OCI-LY3 (cell line): ENCODE measurements around the gene CEP250.

Experiments used
- H2AFZ ChIP-seq: fragments of 200-600, 300-600 bp; shearing (Covaris generic); 2 replicates; pipeline ENCODE4 v1.6.0; 2014; ENCODE audit warnings: antibody characterized with exemption, low read depth, low read length
- H3K27ac ChIP-seq: fragments of 200-600, 300-600 bp; sonication (generic); 2 replicates; pipeline ENCODE4 v1.5.1; 2014; ENCODE audit warnings: mild to moderate bottlenecking, low read length, moderate library complexity, mixed read lengths
- H3K27me3 ChIP-seq: fragments of 200-600, 300-600 bp; sonication (generic); 2 replicates; pipeline ENCODE4 v1.6.1; 2014; ENCODE audit warnings: low read depth, low read length, mixed read lengths
- H3K36me3 ChIP-seq: fragments of 200-600, 300-600 bp; sonication (generic); replicated peaks from 2 replicates; pipeline ENCODE3; 2014; ENCODE audit warnings: low read depth, low read length, mixed read lengths
- H3K4me1 ChIP-seq: fragments of 300-600, 200-600 bp; sonication (generic); 2 replicates; pipeline ENCODE4 v1.6.1; 2014; ENCODE audit warnings: low read length, mixed read lengths
- H3K4me2 ChIP-seq: fragments of 200-600, 300-600 bp; sonication (generic); 2 replicates; pipeline ENCODE4 v1.6.1; 2014; ENCODE audit warnings: low read length, mixed read lengths
- H3K4me3 ChIP-seq: fragments of 300-600, 200-600 bp; sonication (generic); 2 replicates; pipeline ENCODE4 v1.5.1; 2014; ENCODE audit warnings: antibody characterized with exemption, mild to moderate bottlenecking, low read length, moderate library complexity
- H3K79me2 ChIP-seq: fragments of 300-600, 200-600 bp; shearing (Covaris generic); 2 replicates; pipeline ENCODE4 v1.6.1; 2014; ENCODE audit warnings: mild to moderate bottlenecking, low read length, mixed read lengths
- H3K9ac ChIP-seq: fragments of 300-600, 200-600 bp; shearing (Covaris generic); 2 replicates; pipeline ENCODE4 v1.6.0; 2014; ENCODE audit warnings: mild to moderate bottlenecking, low read length, moderate library complexity
- H3K9me3 ChIP-seq: fragments of 200-600, 300-600 bp; shearing (Covaris generic); 2 replicates; pipeline ENCODE4 v1.6.1; 2014; ENCODE audit warnings: low read length, mixed read lengths; ENCODE audit not compliant: insufficient read depth
- H4K20me1 ChIP-seq: fragments of 200-600, 300-600 bp; sonication (generic); 2 replicates; pipeline ENCODE4 v1.6.1; 2016; ENCODE audit warnings: low read length, mixed read lengths; ENCODE audit not compliant: insufficient read depth
- EZH2phosphoT487 ChIP-seq: fragments of 200-600 bp; shearing (Covaris generic); IDR thresholded peaks from 2 replicates; pipeline ENCODE4 v1.6.1; 2018; ENCODE audit warnings: antibody characterized with exemption, mixed run types, low read depth
- TF ChIP-seq, protein P1 (sequence below): fragments of 200-600, 300-600 bp; sonication (generic); IDR thresholded peaks from 2 replicates; pipeline ENCODE4 v1.5.1; 2014; ENCODE audit warnings: antibody characterized with exemption, low read length, low read depth

Gene CEP250, protein sequence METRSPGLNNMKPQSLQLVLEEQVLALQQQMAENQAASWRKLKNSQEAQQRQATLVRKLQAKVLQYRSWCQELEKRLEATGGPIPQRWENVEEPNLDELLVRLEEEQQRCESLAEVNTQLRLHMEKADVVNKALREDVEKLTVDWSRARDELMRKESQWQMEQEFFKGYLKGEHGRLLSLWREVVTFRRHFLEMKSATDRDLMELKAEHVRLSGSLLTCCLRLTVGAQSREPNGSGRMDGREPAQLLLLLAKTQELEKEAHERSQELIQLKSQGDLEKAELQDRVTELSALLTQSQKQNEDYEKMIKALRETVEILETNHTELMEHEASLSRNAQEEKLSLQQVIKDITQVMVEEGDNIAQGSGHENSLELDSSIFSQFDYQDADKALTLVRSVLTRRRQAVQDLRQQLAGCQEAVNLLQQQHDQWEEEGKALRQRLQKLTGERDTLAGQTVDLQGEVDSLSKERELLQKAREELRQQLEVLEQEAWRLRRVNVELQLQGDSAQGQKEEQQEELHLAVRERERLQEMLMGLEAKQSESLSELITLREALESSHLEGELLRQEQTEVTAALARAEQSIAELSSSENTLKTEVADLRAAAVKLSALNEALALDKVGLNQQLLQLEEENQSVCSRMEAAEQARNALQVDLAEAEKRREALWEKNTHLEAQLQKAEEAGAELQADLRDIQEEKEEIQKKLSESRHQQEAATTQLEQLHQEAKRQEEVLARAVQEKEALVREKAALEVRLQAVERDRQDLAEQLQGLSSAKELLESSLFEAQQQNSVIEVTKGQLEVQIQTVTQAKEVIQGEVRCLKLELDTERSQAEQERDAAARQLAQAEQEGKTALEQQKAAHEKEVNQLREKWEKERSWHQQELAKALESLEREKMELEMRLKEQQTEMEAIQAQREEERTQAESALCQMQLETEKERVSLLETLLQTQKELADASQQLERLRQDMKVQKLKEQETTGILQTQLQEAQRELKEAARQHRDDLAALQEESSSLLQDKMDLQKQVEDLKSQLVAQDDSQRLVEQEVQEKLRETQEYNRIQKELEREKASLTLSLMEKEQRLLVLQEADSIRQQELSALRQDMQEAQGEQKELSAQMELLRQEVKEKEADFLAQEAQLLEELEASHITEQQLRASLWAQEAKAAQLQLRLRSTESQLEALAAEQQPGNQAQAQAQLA (N-terminal part only)

DNA sequence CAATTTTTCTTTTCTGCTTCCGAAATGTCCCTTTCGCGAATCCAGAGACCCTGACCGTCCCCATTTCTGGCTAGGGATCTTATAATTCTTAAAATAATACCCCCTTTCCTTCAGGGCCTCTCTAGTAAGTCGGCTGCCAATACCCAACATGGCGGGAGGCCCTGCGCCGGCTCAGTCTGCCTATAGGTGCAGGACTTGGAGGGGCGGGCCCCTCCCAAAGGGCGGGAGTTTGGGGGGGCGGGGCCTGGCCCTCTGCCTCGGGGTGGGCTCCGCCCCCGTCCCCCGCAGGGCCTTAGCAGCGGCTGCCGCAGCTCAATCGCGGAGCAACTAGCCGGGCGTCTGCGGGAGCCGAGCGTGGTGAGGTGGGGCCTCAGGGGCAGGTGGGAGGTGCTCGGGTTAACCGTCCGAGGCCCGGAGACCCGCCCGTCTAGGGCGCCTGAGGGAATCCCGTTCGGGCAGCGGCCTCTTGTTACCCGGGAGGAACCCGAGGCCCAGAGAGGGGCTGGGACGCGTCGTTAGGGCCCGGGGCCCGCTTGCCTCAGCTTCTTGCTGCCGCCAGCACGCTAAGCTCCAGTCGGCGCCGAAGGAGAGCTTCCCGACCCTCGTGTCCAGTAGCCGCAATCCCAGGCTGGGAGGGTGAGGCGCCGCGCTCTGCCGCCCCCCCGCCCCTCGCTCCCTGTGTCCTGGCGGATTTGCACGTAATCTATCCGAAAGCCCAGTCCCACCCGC, at the start of gene CEP250:
TSS of gene CEP250 (plus strand) at position 718 of the 729 bp plus-strand sequence. CDS start 6,770 bp downstream, outside the sequence.
- Histone ChIP-seq H3K9ac (peak within 1 kb of the TSS; percentile 88), H3K36me3 (peaks cover 2% of the 10 kb centered on the region), H3K9me3 (no peaks in the 10 kb centered on the region), H3K4me2 (peak within 1 kb of the TSS; percentile 76), H3K27me3 (no peaks in the 10 kb centered on the region), H3K4me3 (peak within 1 kb of the TSS; percentile 77), H3K4me1 (peaks cover 6% of the 10 kb centered on the region; the same call in 1 of the 2 replicates), H2AFZ (peak within 1 kb of the TSS; percentile 90), H4K20me1 (no peaks in the 10 kb centered on the region), H3K79me2 (peaks cover 13% of the 10 kb centered on the region), H3K27ac (peak within 1 kb of the TSS; percentile 77)
- no peak for TF ChIP-seq EZH2phosphoT487
- TF ChIP-seq, protein P1, sequence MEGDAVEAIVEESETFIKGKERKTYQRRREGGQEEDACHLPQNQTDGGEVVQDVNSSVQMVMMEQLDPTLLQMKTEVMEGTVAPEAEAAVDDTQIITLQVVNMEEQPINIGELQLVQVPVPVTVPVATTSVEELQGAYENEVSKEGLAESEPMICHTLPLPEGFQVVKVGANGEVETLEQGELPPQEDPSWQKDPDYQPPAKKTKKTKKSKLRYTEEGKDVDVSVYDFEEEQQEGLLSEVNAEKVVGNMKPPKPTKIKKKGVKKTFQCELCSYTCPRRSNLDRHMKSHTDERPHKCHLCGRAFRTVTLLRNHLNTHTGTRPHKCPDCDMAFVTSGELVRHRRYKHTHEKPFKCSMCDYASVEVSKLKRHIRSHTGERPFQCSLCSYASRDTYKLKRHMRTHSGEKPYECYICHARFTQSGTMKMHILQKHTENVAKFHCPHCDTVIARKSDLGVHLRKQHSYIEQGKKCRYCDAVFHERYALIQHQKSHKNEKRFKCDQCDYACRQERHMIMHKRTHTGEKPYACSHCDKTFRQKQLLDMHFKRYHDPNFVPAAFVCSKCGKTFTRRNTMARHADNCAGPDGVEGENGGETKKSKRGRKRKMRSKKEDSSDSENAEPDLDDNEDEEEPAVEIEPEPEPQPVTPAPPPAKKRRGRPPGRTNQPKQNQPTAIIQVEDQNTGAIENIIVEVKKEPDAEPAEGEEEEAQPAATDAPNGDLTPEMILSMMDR = no peak

DNA sequence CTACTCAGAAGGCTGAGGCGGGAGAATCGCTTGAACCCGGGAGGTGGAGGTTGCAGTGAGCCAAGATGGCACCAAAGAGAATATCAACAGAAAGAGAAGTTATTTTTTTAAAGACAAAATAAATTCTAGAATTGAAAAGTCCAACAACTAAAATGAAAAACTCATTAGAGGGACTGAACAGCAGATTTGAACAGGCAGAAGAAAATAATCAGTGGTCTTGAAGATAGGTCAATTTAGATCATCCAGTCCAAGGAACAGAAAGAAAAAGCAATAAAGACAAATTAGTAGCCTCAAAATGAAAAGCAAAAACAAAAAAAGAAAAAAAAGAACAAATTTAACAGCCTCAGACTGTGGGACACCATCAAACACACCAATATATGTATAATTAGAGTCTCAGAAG, 49.6 kb upstream of the CEP250 start:
- H3K9ac ChIP-seq = no peak overlapping the region
- no peaks in the 10 kb centered on the region for H3K27me3 ChIP-seq
- TF ChIP-seq, protein P1 = no peak
- no peak for TF ChIP-seq EZH2phosphoT487
- peaks cover 8% of the 10 kb centered on the region; the same call in 1 of the 2 replicates for H3K9me3 ChIP-seq
- peaks cover 58% of the 10 kb centered on the region for H3K79me2 ChIP-seq
- H3K36me3 ChIP-seq = peaks cover 43% of the 10 kb centered on the region
- H3K4me3 ChIP-seq = no peak overlapping the region
- peaks cover 14% of the 10 kb centered on the region for H4K20me1 ChIP-seq
- no peak overlapping the region for H2AFZ ChIP-seq
- no peak overlapping the region for H3K27ac ChIP-seq
- peaks cover 12% of the 10 kb centered on the region for H3K4me1 ChIP-seq
- H3K4me2 ChIP-seq = no peak overlapping the region

DNA sequence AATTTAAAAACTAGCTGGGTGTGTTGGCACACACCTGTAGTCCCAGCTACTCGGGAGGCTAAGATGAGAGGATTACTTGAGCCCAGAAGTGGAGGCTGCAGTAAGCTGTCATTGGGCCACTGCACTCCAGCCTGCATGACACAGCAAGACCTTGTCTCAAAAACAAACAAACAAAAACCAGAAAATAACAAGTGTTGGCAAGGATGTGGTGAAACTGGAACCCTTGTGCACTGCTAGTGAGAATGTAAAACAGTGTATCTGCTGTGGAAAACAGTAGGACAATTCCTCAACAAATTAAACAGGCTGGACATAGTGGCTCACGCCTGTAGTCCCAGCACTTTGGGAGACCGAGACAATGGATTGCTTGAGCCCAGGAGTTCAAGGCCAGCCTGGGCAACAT, 47.1 kb upstream of the CEP250 start:
- no peak overlapping the region for H3K4me2 ChIP-seq
- H3K79me2 ChIP-seq = peaks cover 56% of the 10 kb centered on the region
- H3K36me3 ChIP-seq = peaks cover 37% of the 10 kb centered on the region
- TF ChIP-seq, protein P1 = no peak
- no peak for TF ChIP-seq EZH2phosphoT487
- no peak overlapping the region for H3K27ac ChIP-seq
- H3K4me3 ChIP-seq = no peak overlapping the region
- H3K9ac ChIP-seq = no peak overlapping the region
- H4K20me1 ChIP-seq = 0 out of 2 replicates have a peak, but pooled peaks cover 7% of the 10 kb centered on the region
- no peak overlapping the region for H2AFZ ChIP-seq
- peaks cover 18% of the 10 kb centered on the region for H3K4me1 ChIP-seq
- peaks cover 8% of the 10 kb centered on the region; the same call in 1 of the 2 replicates for H3K9me3 ChIP-seq
- H3K27me3 ChIP-seq = no peaks in the 10 kb centered on the region
